ENCODE data around the gene DNASE1L1. TPM values are rescaled to one million over a fixed set of nuclear protein-coding genes. Genes with fewer than 3 reads are reported as not detected.

The DNASE1L1 gene
- total RNA-seq, 2 donors from 2014 or later = 36.8 to 70.7 TPM

DNA sequence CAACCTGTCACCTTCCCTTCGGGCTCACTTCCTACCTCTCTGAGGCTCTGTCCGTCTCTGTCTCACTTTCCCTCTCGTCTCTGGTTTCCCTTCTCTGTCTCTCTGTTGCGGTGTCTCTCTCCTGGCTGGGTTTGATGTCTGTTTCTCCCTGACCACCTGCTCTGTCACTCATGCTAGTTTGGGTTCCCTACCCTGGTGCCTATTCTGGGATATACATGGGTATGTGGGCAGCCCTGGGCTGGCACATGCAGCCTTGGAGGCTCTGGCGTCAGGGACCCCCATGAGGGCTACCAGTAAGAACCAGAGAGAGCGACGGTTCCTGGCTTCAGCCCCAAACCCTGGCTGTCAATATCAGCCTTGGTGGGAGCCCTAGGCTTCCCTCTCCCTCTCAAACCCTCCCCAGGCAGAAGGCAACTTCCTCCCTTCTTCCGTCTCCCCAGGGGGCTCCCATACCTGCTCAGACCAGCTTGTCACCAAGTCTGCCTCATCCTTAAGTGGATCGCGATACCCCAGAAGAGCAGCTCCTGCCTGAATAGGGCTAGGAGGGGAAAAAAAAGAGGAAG lies 314 bp downstream of the DNASE1L1 start:
- H3K4me3 ChIP-seq = no peak overlapping the region
- H3K36me3 ChIP-seq = no peaks in the 10 kb centered on the region
- intact Hi-C loops (cut with DNase I) = no loop called here
- no peaks in the 10 kb centered on the region for H3K9me3 ChIP-seq
- H3K27ac ChIP-seq = peak overlapping the region in 1 of 2 donors; percentile 43
- DNase-seq (ENCODE audit: low spot score) = no peak
- H3K4me1 ChIP-seq (replicated peaks) = no peaks in the 10 kb centered on the region
- TF ChIP-seq POLR2AphosphoS5 (IDR thresholded peaks at IDR 0.05) (no peak), POLR2A (IDR thresholded peaks at IDR 0.05) (no peak)
- TF ChIP-seq, protein P1, sequence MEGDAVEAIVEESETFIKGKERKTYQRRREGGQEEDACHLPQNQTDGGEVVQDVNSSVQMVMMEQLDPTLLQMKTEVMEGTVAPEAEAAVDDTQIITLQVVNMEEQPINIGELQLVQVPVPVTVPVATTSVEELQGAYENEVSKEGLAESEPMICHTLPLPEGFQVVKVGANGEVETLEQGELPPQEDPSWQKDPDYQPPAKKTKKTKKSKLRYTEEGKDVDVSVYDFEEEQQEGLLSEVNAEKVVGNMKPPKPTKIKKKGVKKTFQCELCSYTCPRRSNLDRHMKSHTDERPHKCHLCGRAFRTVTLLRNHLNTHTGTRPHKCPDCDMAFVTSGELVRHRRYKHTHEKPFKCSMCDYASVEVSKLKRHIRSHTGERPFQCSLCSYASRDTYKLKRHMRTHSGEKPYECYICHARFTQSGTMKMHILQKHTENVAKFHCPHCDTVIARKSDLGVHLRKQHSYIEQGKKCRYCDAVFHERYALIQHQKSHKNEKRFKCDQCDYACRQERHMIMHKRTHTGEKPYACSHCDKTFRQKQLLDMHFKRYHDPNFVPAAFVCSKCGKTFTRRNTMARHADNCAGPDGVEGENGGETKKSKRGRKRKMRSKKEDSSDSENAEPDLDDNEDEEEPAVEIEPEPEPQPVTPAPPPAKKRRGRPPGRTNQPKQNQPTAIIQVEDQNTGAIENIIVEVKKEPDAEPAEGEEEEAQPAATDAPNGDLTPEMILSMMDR (IDR thresholded peaks at IDR 0.05) = no peak
- no peaks in the 10 kb centered on the region for H3K27me3 ChIP-seq (replicated peaks; ENCODE audit: insufficient read depth)
- WGBS = 63% methylated on average over 7 of the region's 10 CpGs

DNA sequence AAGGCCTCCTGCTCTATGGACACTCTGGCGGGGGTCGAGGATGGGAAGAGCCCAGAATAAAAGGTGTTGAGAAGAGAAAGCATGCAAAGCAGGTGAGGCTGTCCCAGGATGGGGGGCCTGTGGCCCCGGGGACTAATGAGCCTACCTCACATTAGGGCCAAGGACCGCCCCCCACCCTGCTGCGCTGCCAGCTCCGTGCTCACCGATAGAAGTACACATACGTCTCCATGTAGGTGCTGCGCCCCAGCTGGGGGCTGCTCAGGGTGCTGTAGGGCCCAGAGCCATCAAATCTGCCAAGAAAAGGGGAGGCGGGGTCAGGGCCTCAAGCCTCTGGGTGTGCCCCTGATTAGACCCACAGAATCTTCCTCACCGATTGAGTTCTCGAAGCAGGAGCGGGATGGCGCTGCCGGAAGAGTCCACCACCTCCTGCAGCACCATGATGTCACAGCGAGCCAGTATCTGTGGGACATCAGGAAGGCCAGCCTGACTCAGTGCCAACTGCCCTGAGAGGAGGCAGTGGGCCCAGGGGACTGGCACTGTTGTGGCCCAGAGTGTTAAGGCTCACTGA lies 4.3 kb downstream of the DNASE1L1 start:
- no peak for TF ChIP-seq POLR2AphosphoS5 (IDR thresholded peaks at IDR 0.05)
- TF ChIP-seq, protein P1 (IDR thresholded peaks at IDR 0.05) = no peak
- no peak for TF ChIP-seq POLR2A (IDR thresholded peaks at IDR 0.05)
- H3K4me1 ChIP-seq (replicated peaks) = no peaks in the 10 kb centered on the region

DNA sequence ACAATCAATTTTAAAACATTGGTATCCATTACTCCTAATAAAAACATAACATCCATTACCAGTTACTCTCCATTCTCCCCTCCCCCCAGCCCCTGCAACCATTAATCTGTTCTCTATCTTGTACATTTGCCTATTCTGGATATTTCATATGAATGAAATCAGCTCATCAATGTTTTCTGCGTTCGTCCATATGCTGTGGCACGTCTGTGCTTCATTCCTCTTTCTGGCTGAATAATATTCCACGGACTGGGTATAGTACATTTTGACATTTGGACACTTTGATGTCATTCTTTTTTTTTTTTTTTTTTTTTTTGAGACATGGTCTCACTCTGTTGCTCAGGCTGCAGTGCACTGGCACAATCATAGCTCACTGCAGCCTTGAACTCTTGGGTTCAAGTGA lies 5.2 kb downstream of the DNASE1L1 start:
- H3K4me1 ChIP-seq (replicated peaks) = no peaks in the 10 kb centered on the region
- TF ChIP-seq, protein P1 (IDR thresholded peaks at IDR 0.05) = no peak
- TF ChIP-seq POLR2AphosphoS5 (IDR thresholded peaks at IDR 0.05) (no peak), POLR2A (IDR thresholded peaks at IDR 0.05) (no peak)
- DNase-seq (ENCODE audit: low spot score) = no peak
- no peaks in the 10 kb centered on the region for H3K36me3 ChIP-seq
- intact Hi-C loops (cut with DNase I) = loop anchor here (5.0 kb wide), 1 partner anchor 33 kb away; the partner anchor contains the start of gene GDI1
- WGBS = 92% methylated on average over 4 of the region's 4 CpGs
- no peaks in the 10 kb centered on the region for H3K9me3 ChIP-seq
- H3K4me3 ChIP-seq = no peak overlapping the region
- no peak overlapping the region for H3K27ac ChIP-seq
- H3K27me3 ChIP-seq (replicated peaks; ENCODE audit: insufficient read depth) = no peaks in the 10 kb centered on the region

More for the DNA sequence above, 4.3 kb downstream of the DNASE1L1 start:
- no peak for DNase-seq (ENCODE audit: low spot score)
- Histone ChIP-seq H3K36me3 (no peaks in the 10 kb centered on the region), H3K27ac (no peak overlapping the region), H3K9me3 (no peaks in the 10 kb centered on the region), H3K4me3 (no peak overlapping the region), H3K27me3 (replicated peaks; ENCODE audit: insufficient read depth) (no peaks in the 10 kb centered on the region)
- intact Hi-C loops (cut with DNase I) = loop anchor here (5.0 kb wide), 1 partner anchor 33 kb away; the partner anchor contains the start of gene GDI1
- WGBS = 87% methylated on average over 10 of the region's 16 CpGs

DNA sequence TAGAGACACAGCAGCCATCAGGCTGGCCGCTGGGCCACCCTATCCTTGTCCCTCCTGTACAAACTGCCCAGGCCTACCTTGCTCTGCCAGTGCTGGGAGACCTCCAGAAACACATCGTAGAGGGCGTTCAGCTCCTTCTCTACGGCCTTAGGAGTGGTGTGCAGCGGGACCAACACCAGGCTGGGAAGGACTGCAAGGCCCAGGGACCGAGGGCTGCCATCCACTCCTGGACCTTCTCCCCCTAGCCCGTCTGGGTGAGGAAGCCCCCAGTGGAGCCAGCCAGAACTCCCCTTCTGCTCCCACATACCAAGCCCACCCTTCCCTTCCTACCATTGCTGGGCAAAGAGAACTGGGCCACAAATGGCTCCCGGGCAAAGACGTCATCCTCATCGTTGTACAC lies 5.9 kb downstream of the DNASE1L1 start:
- intact Hi-C loops (cut with DNase I) = loop anchor here (5.0 kb wide), 1 partner anchor 34 kb away; the partner anchor contains the start of gene GDI1
- Histone ChIP-seq H3K4me3 (no peak overlapping the region), H3K4me1 (replicated peaks) (no peaks in the 10 kb centered on the region), H3K27ac (no peak overlapping the region), H3K36me3 (no peaks in the 10 kb centered on the region), H3K27me3 (replicated peaks; ENCODE audit: insufficient read depth) (no peaks in the 10 kb centered on the region), H3K9me3 (no peaks in the 10 kb centered on the region)
- no peak for DNase-seq (ENCODE audit: low spot score)
- 95% methylated on average over 5 of the region's 10 CpGs for WGBS
- TF ChIP-seq, protein P1 (IDR thresholded peaks at IDR 0.05) = no peak
- no peak for TF ChIP-seq POLR2AphosphoS5 (IDR thresholded peaks at IDR 0.05)
- TF ChIP-seq POLR2A (IDR thresholded peaks at IDR 0.05) = no peak

Data from prostate gland (tissue), 2 donors.